PFSK-1 (cell line): ENCODE measurements around the gene SERPINB10.

Source experiments
- FOXP2 ChIP-seq: optimal IDR thresholded peaks from 2 replicates; pipeline ENCODE3; 2011; ENCODE audit warnings: borderline replicate concordance, control low read depth, inconsistent platforms; ENCODE audit not compliant: insufficient read depth; ENCODE audit errors: extremely low read length, extremely low read depth
- POLR2AphosphoS5 ChIP-seq: IDR thresholded peaks from 2 replicates; pipeline ENCODE4 v1.6.1; 2012; ENCODE audit warnings: low read depth, mild to moderate bottlenecking, control low read depth, low read length, moderate library complexity
- SIN3A ChIP-seq: IDR thresholded peaks from 2 replicates; pipeline ENCODE4 v1.6.1; 2012; ENCODE audit warnings: mild to moderate bottlenecking, low read length, moderate library complexity, borderline replicate concordance; ENCODE audit not compliant: insufficient read depth
- TAF1 ChIP-seq: IDR thresholded peaks from 2 replicates; pipeline ENCODE4 v1.6.1; 2012; ENCODE audit warnings: low read length, control low read depth, borderline replicate concordance; ENCODE audit not compliant: insufficient read depth
- TF ChIP-seq, protein P1 (sequence below), 2 experiments: IDR thresholded peaks; 2 replicates each; pipeline versions ENCODE4 v1.6.1 to v1.8.0; 2011 to 2012; ENCODE audit warnings: low read depth in 2 of 2, low read length in 2 of 2, control low read depth in 1 of 2, inconsistent platforms in 1 of 2, mild to moderate bottlenecking in 1 of 2, moderate library complexity in 1 of 2; ENCODE audit not compliant: insufficient read depth in 1 of 2

SERPINB10 gene

DNA sequence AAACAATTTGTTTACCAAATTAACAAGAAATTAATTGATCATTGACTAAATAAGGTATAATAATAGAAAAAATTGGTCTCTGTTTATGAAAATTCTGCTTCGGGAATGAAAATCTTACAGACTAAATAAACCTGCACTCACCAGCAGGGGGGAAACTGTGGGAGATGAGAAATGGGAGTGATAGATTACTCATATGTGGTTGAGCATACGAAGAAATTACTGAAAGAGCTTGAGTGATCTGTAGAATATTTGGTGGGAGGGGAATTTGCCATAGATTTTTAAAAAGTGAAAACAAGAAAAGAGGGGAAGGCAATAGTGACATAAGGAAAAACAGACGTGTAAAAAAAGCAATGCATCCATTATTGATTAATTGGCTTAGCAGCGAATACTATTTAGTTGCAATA is 43.5 kb downstream of the SERPINB10 start:
- TF ChIP-seq TAF1, result no peak
- no peak for TF ChIP-seq SIN3A
- TF ChIP-seq, protein P1, sequence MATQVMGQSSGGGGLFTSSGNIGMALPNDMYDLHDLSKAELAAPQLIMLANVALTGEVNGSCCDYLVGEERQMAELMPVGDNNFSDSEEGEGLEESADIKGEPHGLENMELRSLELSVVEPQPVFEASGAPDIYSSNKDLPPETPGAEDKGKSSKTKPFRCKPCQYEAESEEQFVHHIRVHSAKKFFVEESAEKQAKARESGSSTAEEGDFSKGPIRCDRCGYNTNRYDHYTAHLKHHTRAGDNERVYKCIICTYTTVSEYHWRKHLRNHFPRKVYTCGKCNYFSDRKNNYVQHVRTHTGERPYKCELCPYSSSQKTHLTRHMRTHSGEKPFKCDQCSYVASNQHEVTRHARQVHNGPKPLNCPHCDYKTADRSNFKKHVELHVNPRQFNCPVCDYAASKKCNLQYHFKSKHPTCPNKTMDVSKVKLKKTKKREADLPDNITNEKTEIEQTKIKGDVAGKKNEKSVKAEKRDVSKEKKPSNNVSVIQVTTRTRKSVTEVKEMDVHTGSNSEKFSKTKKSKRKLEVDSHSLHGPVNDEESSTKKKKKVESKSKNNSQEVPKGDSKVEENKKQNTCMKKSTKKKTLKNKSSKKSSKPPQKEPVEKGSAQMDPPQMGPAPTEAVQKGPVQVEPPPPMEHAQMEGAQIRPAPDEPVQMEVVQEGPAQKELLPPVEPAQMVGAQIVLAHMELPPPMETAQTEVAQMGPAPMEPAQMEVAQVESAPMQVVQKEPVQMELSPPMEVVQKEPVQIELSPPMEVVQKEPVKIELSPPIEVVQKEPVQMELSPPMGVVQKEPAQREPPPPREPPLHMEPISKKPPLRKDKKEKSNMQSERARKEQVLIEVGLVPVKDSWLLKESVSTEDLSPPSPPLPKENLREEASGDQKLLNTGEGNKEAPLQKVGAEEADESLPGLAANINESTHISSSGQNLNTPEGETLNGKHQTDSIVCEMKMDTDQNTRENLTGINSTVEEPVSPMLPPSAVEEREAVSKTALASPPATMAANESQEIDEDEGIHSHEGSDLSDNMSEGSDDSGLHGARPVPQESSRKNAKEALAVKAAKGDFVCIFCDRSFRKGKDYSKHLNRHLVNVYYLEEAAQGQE (IDR thresholded peaks at IDR 0.05; ENCODE audit: insufficient read depth in 1 of 2, low read depth in 2 of 2, low read length in 2 of 2), result no peak
- no peak for TF ChIP-seq POLR2AphosphoS5
- TF ChIP-seq FOXP2, result no peak

DNA sequence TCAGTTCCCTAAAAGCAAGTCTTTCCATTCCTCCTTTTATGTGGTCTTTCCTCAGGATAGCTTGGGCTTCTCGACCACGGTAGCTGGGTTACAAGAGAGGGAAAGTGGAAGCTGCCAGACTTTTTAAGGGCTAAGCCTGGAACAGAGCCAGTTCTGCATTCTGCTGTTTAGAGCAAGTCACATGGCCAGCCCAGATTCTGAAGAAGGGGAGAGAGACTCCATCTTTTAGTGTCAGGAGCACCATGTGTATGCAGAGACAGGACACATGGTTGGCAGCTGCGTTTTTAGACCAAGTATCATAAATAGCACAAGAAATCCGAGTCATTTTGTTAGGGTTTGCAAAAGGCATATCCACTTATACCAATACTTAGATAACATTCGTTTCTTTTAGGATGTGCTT is 46.1 kb downstream of the SERPINB10 start:
- TF ChIP-seq, protein P1 (IDR thresholded peaks at IDR 0.05; ENCODE audit: insufficient read depth in 1 of 2, low read depth in 2 of 2, low read length in 2 of 2), result no peak
- no peak for TF ChIP-seq FOXP2
- no peak for TF ChIP-seq SIN3A
- no peak for TF ChIP-seq TAF1
- no peak for TF ChIP-seq POLR2AphosphoS5

DNA sequence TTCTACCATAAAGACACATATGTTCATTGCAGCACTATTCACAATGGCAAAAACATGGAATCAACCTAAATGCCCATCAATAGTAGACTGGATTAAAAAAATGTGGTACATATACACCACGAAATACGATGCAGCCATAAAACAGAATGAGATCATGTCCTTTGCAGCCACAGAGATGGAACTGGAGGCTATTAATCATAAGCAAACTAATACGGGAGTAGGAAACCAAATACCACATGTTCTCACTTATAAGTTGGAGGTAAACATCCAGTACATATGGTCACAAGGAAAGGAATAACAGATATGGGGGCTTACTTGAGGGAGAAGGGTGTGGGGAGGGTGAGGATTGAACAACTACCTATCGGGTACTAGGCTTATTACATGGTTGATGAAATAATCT is 49.0 kb downstream of the SERPINB10 start:
- TF ChIP-seq SIN3A, result no peak

DNA sequence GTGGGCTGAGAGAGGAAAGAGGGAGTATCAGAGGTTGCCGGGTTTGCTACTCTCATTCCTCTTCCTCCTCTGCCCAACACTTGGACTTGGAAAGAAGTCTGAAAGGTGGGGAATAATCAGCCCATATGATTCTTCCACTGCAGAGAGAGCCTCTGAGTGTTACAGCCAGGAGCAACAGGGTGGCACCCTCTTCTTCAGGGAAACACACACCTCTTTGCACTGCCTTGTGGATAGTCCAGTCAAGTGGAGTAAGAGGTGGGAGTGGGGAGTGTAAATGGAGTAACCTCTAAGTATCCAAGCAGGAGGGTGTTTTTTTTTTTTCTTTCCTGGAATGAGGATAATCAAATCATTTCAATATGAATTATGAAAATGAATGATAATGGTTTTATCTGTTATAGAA is 53.1 kb downstream of the SERPINB10 start:
- TF ChIP-seq FOXP2 (no peak), SIN3A (no peak), TAF1 (no peak), POLR2AphosphoS5 (no peak)
- TF ChIP-seq, protein P1 (IDR thresholded peaks at IDR 0.05; ENCODE audit: insufficient read depth in 1 of 2, low read depth in 2 of 2, low read length in 2 of 2), result no peak

DNA sequence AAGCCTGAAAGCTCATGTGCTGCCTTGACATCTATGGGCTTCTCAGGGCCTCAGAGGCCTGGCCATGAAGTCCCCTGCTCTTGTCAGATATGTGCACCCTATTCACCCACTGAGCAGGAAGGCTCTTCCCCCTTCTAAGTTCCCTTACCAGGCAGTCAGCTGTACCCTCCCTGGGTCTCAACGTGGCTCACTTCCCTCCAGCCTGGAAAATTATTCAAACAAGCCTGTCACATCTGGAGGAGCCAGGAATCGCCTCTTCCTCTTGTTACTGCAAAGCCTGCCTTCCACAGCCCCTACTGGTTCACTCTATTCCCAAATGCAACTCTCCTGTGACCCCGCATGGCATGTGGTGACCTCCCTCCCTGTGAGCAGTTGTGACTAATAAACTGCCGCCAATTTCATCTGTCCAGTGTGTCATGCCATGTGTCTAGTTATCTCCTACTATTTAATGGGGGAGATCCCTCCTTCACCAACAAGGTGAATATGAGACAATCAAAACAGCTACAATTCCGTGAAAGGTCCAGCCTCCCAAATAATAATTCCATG is 53.8 kb downstream of the SERPINB10 start:
- TF ChIP-seq TAF1 (no peak), FOXP2 (no peak), SIN3A (no peak), POLR2AphosphoS5 (no peak)
- TF ChIP-seq, protein P1 (IDR thresholded peaks at IDR 0.05; ENCODE audit: insufficient read depth in 1 of 2, low read depth in 2 of 2, low read length in 2 of 2), result no peak
